ENCODE data around the gene ACP5.
A peak's percentile ranks its signal among the peaks of the same experiment; 100 is the strongest.
"Not testable (repeated sequence)": the region's sequence is repeated elsewhere in the genome, so short reads cannot be mapped to it uniquely, and the experiment has no call there.

ACP5 gene

GRCh38 chr19:11580116-11580515 lies 2.7 kb upstream of the ACP5 start:
- DNase-seq (ENCODE audit: extremely low read depth in 1 of 2, low read depth in 1 of 2): no peak

DNA sequence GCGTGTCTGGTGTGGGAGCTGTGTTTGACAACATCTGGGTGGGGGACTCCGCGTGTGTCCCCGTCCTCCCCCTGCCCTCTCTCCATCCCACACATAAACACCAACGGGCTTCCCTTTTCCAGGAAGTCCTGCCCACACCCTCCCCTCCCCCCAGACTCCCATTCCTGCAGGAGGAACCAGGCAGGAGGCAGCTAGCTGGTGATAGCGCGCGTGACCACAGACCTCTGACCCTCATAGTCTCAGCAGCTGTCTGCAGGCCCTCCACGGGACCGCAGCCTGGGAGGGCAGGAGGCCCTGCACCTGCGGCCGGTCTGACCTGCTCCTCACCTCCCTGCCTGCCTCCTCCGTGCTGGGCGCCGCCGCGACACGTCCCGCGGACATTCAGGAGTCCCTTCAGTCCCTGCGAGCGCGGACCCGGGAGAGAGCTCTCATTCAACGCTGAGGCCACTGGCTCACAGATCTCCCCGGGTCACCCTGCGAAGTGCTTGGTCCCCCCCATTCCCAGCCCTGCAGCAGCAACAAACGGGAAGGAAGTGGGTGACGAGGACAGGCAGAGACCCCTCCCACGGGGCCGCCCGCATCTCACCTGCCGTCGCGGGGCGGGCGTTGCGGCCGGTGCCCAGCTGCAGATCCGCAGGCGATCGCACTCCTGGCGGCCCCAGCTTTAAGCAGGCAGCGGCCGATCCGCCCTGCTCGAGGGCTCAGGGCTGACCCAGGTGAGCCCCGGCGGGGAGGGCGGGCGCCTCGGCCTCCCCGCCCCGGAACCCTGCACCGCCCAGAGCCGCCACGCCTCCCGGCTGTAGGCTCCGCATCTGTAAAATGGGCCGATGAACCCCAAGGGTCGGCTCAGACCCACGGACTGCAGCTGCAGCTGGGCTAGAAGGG lies 1.1 kb upstream of the ACP5 start:
- no peak for DNase-seq (ENCODE audit: extremely low read depth in 1 of 2, low read depth in 1 of 2)

DNA sequence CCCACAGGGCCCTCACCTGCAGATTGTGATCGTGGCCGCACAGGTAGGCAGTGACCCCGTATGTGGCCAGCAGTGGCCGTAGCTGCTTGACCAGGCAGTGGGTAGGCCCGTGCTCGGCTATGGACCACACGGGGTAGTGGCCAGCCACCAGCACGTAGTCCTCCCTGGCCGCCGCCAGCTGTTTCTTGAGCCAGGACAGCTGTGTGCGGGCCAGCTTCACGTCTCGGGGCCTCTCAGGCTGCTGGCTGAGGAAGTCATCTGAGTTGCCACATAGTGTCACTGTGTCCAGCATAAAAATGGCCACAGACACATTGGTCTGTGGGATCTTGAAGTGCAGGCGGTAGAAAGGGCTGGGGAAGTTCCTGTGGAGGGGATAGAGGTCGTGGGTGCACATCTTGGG lies 1.2 kb downstream of the ACP5 start:
- DNase-seq (ENCODE audit: extremely low read depth in 1 of 2, low read depth in 1 of 2): no peak

DNA sequence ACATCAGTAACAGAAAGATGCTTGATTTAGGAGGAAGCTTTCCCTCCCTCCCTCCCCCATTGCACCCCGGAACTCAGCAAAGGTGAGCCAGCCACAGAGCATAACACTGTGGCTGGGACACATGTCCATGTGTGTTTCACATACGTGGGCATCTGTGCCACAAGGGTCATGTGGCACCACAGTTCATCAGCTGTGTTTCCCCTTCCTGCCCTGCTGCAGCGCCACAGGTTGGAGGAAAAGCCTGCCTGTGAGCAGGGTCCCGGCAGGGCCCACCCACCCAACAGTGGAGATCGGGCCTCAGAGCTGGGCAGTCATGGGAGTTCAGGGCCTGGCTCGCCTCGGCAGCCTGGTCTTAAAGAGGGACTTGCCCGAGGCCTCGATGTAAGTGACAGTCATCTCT lies 2.8 kb downstream of the ACP5 start:
- DNase-seq (ENCODE audit: extremely low read depth in 1 of 2, low read depth in 1 of 2): no peak

- DNase-seq (ENCODE audit: extremely low read depth in 1 of 2, low read depth in 1 of 2): not testable (repeated sequence)
Observed at GRCh38 chr19:11573763-11574162, 3.7 kb downstream of the ACP5 start.

GRCh38 chr19:11573354-11573753 lies 4.1 kb downstream of the ACP5 start:
- DNase-seq (ENCODE audit: extremely low read depth in 1 of 2, low read depth in 1 of 2): not testable (repeated sequence)

DNA sequence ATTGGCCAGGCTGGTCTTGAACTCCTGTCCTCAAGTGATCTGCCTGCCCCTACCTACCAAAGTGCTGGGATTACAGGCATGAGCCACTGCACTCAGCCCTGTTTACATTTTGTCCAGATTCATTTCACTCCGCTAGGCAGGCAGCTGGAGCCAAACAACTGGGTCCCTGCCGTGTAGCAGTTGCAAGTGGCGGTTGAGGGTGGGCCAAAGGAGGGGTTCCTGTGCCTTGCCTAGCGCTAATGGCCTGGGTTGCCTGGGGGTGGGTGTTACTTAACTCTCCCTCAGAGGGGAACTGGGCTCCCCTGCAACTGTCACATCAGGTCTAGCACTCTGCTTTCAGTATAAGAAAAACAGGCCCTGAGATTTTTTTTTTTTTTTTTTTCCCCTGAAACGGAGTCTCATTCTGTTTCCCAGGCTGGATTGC lies 7.4 kb downstream of the ACP5 start:
- no peak for DNase-seq (ENCODE audit: extremely low read depth in 1 of 2, low read depth in 1 of 2)

GRCh38 chr19:11566164-11566563 lies 11.3 kb downstream of the ACP5 start:
- no peak for DNase-seq (ENCODE audit: extremely low read depth in 1 of 2, low read depth in 1 of 2)

- DNase-seq (ENCODE audit: extremely low read depth in 1 of 2, low read depth in 1 of 2): not testable (repeated sequence)
Observed at GRCh38 chr19:11565649-11565980, 11.8 kb downstream of the ACP5 start.

- not testable (repeated sequence) for DNase-seq (ENCODE audit: extremely low read depth in 1 of 2, low read depth in 1 of 2)
Observed at GRCh38 chr19:11564082-11564807, 13.2 kb downstream of the ACP5 start.

DNA sequence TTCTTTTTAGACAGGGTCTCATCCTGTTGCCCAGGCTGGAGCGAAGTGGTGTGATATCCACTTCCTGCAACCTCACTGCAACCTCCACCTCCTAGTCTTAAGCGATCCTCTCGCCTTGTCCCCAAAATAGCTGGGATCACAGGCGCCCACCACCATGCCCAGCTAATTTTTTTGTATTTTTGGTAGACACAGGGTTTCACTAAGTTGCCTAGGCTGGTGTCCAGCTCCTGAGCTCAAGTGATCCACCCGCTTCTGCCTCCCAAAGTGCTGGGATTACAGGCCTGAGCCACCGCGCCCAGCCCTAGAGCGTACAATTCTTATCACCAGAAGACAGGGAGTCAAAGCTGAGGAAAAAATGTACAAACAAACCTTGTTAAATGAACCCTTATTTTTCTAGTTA lies 13.9 kb downstream of the ACP5 start:
- DNase-seq (ENCODE audit: extremely low read depth in 1 of 2, low read depth in 1 of 2): no peak

GRCh38 chr19:11560404-11561051 lies 16.9 kb downstream of the ACP5 start:
- DNase-seq (ENCODE audit: extremely low read depth in 1 of 2, low read depth in 1 of 2): no peak

DNA sequence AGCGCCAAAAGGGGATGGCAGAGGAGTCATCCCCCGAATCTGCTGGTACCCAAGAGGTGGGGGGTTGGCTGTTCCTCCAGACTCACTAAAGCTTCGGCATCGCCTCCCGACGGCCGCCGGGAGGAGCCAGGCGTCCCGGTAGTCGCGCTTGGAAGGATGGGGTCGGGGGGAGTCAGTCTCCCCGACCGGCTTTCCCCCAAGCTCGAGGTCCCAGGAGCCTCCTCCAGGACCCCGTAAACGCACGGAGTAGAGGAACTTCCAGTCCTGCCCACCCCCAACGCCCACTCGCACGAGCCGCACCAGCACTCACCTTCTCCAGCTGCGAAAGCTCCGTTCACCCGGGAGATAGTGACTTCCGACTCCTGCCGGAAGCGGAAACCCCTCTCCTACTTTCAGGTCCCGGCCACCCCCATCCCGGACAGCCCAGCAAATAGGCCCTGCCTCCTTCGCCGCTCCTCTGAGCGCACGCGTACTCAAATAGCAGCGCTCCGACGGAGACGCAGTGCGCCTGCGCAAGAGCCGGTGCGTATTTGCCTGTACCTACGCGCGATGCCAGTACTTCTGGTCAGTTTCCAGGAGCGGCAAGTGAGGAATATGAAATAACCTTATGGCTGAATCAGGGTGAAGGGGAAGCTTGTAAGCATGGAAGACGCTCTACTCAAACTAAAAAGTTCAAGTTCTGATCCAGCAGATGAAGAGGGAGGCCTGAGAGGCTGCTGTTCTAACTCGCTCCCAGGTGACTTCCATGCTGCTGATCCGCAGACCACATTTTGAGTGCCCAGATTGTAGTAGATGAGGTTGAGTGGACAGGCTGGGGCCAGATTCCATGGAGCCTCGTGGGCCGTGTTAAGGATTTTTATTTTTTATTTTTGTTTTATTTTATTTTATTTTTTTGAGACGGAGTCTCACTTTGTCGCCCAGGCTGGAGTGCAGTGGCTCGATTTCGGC lies 18.3 kb downstream of the ACP5 start, which contains the start of gene ELOF1:
TSS of gene ELOF1 (minus strand) at position 350 of the 948 bp plus-strand sequence. CDS start 4,883 bp downstream, outside the sequence.
- peak; percentile 89 to 94 for DNase-seq (ENCODE audit: extremely low read depth in 1 of 2, low read depth in 1 of 2)

DNA sequence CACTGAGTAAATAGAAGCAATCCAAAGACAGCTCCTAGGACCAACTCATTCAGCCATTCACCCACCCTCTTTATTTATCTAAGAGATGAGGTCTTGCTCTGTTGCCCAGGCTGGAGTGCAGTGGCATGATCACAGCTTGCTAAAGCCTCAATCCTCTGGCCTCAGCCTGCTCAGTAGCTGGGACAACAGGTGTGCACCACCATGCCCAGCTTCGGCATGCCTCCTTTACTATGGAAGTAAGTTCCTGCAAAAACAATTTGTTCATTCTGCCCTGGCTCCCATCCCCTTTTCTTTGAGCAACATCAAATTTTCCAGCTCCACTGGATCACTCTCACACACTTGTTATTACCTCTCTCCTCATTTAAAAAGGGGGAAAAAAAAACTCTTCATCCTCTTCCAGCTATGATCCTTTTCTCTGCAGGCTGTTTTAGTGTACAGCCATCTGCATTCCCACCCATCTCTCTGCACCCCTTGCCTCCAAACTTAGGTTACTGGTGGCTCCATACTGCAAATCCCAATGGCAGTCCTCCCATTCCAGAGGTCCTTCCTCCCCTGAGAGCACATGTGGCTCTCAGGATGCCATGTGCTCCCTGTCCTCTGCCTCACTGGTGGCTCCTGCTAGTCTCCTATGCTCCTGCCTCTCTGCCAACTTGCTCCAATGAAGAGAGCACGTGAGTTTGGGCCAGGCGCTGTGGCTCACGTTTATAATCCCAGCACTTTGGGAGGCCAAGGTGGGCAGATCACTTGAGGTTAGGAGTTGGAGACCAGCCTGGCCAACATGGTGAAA lies 20.6 kb downstream of the ACP5 start:
- DNase-seq (ENCODE audit: extremely low read depth in 1 of 2, low read depth in 1 of 2): no peak

- DNase-seq (ENCODE audit: extremely low read depth in 1 of 2, low read depth in 1 of 2): no peak
Observed at GRCh38 chr19:11555246-11555645, 22.2 kb downstream of the ACP5 start.

DNA sequence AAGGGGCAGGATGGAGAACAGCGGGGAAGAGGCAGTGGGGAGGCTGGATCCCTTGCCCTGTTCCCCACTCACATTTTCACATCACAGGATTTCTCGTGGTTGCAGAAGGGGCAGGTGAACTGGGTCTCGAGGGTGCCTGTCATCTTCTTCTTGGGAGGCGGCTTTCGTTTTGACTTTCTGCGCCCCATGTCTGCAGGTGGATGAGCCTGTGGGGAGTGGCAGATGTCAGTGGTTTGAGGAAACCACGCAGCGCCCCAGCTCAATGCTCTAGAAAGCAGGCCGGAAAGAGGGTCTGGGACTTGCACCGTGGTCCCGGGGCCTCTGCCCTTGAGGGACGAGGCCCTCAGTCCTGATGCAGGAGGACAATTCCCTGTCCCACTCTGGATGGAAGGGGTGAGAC lies 23.3 kb downstream of the ACP5 start:
- no peak for DNase-seq (ENCODE audit: extremely low read depth in 1 of 2, low read depth in 1 of 2)

- DNase-seq (ENCODE audit: extremely low read depth in 1 of 2, low read depth in 1 of 2): no peak
Observed at GRCh38 chr19:11552666-11553372, 24.6 kb downstream of the ACP5 start.

DNA sequence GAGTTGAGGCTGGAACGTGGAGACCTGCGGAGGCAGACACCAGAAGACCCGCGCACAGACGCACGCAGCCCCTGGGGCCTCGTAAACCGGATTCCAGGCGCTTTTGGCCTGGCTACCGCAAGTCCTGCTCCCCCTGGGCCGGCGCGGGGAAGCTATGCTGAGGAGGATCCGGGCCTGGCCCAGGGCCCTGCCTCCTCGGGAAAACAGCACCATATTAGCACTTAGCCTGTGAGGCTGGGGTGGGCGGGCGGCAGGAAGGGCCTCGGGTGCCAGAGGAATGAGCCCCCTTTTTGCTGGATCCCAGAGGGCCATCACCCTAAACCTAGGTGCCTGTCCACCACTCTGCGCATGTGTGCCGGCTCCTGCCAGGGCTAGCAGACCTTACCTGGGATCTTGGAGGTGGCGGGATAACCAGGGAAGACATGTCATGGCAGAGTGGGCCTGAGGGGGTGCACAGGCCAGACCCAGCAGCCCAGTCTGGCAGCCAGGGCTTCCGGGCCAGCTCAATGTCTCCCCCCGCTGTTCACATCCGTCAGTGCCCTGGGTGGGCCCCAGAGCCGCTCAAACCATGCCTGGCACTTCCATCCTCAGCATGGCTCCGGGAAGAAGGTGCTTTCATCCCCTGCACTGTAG lies 25.7 kb downstream of the ACP5 start:
- no peak for DNase-seq (ENCODE audit: extremely low read depth in 1 of 2, low read depth in 1 of 2)

DNA sequence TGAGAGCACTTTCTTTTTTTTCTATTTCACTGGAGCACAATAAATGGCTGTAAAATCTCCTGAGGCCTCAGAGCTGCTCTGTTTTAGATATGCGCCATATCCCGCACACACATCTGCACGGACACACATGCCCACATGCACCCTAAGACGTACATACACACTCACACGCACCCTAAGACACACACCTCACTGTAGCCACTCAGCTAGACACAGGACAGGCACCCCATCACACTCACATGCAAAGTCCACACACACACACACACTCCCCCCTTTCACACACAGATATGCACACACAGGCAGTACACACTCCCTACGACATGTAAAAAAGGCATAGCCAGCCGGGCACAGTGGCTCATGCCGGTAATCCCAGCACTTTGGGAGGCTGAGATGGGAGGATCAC lies 27.2 kb downstream of the ACP5 start:
- DNase-seq (ENCODE audit: extremely low read depth in 1 of 2, low read depth in 1 of 2): no peak

All from activated CD8-positive, alpha-beta memory T cell treated with anti-CD3 and anti-CD28 coated beads for 1 hour (primary cell).